ENCODE results near the gene TMEM229B.
A peak's percentile ranks its signal among the peaks of the same experiment; 100 is the strongest.
"Not testable (repeated sequence)": the region's sequence is repeated elsewhere in the genome, so short reads cannot be mapped to it uniquely, and the experiment has no call there.

The TMEM229B gene

GRCh38 chr14:67457782-67458181, 30.7 kb downstream of the TMEM229B start:
- Histone ChIP-seq H3K4me2 (ENCODE audit: low read length) (no peak overlapping the region), H2AFZ (ENCODE audit: low read depth, low read length) (no peak overlapping the region)

GRCh38 chr14:67456732-67457131, 31.8 kb downstream of the TMEM229B start:
- H3K9ac ChIP-seq (ENCODE audit: low read length), result no peak overlapping the region
- H3K4me2 ChIP-seq (ENCODE audit: low read length), result no peak overlapping the region
- TF ChIP-seq EZH2phosphoT487 (IDR thresholded peaks at IDR 0.05; ENCODE audit: low read depth), result no peak
- no peak for TF ChIP-seq CTCF (IDR thresholded peaks at IDR 0.05; ENCODE audit: low read depth, low read length)
- no peak overlapping the region for H2AFZ ChIP-seq (ENCODE audit: low read depth, low read length)
- no peaks in the 10 kb centered on the region for H3K36me3 ChIP-seq (replicated peaks; ENCODE audit: low read depth, low read length)
- no peaks in the 10 kb centered on the region for H3K9me3 ChIP-seq (ENCODE audit: insufficient read depth, low read length)
- H3K27me3 ChIP-seq (ENCODE audit: low read depth, low read length), result peaks cover 53% of the 10 kb centered on the region
- no peaks in the 10 kb centered on the region for H3K79me2 ChIP-seq (ENCODE audit: low read length)
- H3K4me3 ChIP-seq (ENCODE audit: low read length), result no peak overlapping the region
- no peak overlapping the region for H3K27ac ChIP-seq (ENCODE audit: low read length)
- H3K4me1 ChIP-seq (ENCODE audit: low read length), result peaks cover 6% of the 10 kb centered on the region
- no peaks in the 10 kb centered on the region for H4K20me1 ChIP-seq (ENCODE audit: insufficient read depth, low read length)

More at GRCh38 chr14:67457782-67458181, 30.7 kb downstream of the TMEM229B start:
- H3K4me1 ChIP-seq (ENCODE audit: low read length), result peaks cover 8% of the 10 kb centered on the region
- TF ChIP-seq CTCF (IDR thresholded peaks at IDR 0.05; ENCODE audit: low read depth, low read length), result no peak
- no peak for TF ChIP-seq EZH2phosphoT487 (IDR thresholded peaks at IDR 0.05; ENCODE audit: low read depth)
- H3K9ac ChIP-seq (ENCODE audit: low read length), result no peak overlapping the region
- peaks cover 55% of the 10 kb centered on the region for H3K27me3 ChIP-seq (ENCODE audit: low read depth, low read length)
- no peak overlapping the region for H3K4me3 ChIP-seq (ENCODE audit: low read length)
- H4K20me1 ChIP-seq (ENCODE audit: insufficient read depth, low read length), result no peaks in the 10 kb centered on the region
- H3K36me3 ChIP-seq (replicated peaks; ENCODE audit: low read depth, low read length), result no peaks in the 10 kb centered on the region
- no peaks in the 10 kb centered on the region for H3K79me2 ChIP-seq (ENCODE audit: low read length)
- H3K9me3 ChIP-seq (ENCODE audit: insufficient read depth, low read length), result no peaks in the 10 kb centered on the region
- no peak overlapping the region for H3K27ac ChIP-seq (ENCODE audit: low read length)

DNA sequence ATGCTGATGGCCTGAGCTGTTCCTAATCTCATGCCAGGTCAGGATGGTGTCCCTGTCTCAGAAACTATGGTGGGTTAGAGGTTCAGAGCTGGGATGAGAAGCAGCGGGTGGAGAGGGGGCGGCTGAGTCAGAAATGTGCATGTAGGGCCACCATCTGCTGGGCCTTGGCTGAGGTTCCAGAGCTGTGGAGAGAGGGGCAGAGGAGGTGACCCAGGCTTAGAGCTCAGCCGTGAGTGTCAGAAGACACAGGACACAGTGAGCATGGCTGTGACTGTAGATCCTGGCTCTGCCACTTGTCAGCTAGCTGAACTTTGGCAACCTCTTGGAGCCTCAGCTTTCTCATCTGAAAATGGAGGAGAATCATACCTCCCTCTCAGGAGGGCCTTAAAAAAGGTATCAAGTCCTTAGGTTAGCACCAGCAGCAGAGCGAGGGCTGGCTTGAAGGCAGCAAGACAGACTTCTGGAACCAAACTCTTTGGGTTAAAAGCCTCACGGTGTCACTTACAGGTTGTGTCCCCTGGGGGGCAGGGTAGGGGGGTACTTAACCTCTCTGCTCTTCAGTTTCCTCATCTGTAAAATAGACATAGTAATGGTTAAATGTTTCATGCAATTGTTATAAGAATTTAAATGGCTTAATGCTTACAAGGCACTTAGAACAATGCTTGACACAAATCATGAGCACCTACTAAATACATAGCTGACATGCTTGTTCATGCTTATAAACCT, 34.8 kb downstream of the TMEM229B start:
- TF ChIP-seq CTCF (IDR thresholded peaks at IDR 0.05; ENCODE audit: low read depth, low read length), result 0 out of 2 replicates have a peak, but pooled peaks have one; percentile 7
- TF ChIP-seq EZH2phosphoT487 (IDR thresholded peaks at IDR 0.05; ENCODE audit: low read depth), result no peak
- H3K9me3 ChIP-seq (ENCODE audit: insufficient read depth, low read length), result no peaks in the 10 kb centered on the region
- H3K36me3 ChIP-seq (replicated peaks; ENCODE audit: low read depth, low read length), result no peaks in the 10 kb centered on the region
- no peaks in the 10 kb centered on the region for H3K4me1 ChIP-seq (ENCODE audit: low read length)
- no peak overlapping the region for H2AFZ ChIP-seq (ENCODE audit: low read depth, low read length)
- peaks cover 30% of the 10 kb centered on the region for H3K27me3 ChIP-seq (ENCODE audit: low read depth, low read length)
- H4K20me1 ChIP-seq (ENCODE audit: insufficient read depth, low read length), result no peaks in the 10 kb centered on the region
- no peaks in the 10 kb centered on the region for H3K79me2 ChIP-seq (ENCODE audit: low read length)
- H3K4me2 ChIP-seq (ENCODE audit: low read length), result no peak overlapping the region
- no peak overlapping the region for H3K27ac ChIP-seq (ENCODE audit: low read length)
- no peak overlapping the region for H3K4me3 ChIP-seq (ENCODE audit: low read length)
- H3K9ac ChIP-seq (ENCODE audit: low read length), result no peak overlapping the region

DNA sequence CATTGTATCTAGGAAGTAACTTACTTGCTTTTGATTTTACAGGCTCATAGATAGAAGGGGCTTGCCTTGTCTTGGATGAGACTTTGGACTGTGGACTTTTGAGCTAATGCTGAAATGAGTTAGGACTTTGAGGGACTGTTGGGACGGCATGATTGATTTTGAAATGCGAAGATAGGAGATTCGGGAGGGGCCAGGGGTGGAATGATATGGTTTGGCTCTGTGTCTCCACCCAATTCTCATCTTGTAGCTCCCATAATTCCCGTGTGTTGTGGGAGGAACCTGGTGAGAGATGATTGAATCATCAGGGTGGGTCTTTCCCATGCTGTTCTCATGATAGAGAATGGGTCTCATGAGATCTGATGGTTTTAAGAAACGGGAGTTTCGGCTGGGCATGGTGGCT, 36.9 kb downstream of the TMEM229B start:
- H3K27me3 ChIP-seq (ENCODE audit: low read depth, low read length), result peaks cover 26% of the 10 kb centered on the region
- not testable (repeated sequence) for H3K9ac ChIP-seq (ENCODE audit: low read length); H2AFZ ChIP-seq (ENCODE audit: low read depth, low read length)

More for the DNA sequence above, 36.9 kb downstream of the TMEM229B start:
- not testable (repeated sequence) for H3K9me3 ChIP-seq (ENCODE audit: insufficient read depth, low read length); H4K20me1 ChIP-seq (ENCODE audit: insufficient read depth, low read length); H3K27ac ChIP-seq (ENCODE audit: low read length); H3K36me3 ChIP-seq (replicated peaks; ENCODE audit: low read depth, low read length); H3K4me1 ChIP-seq (ENCODE audit: low read length); H3K4me3 ChIP-seq (ENCODE audit: low read length); H3K4me2 ChIP-seq (ENCODE audit: low read length); H3K79me2 ChIP-seq (ENCODE audit: low read length)

Data from OCI-LY3 (cell line).